GM13976 (cell line): ENCODE data around the gene GMPPA.

Experiments used
- DNase-seq: peaks from one replicate; pipeline ENCODE4 v3.0.0; 2012; ENCODE audit warnings: low spot score
- in situ Hi-C: fragments of 300-500 bp; cut with MboI; formaldehyde crosslinking; loops from one replicate; pipeline ENCODE4 v1.12.0; 2022; ENCODE audit warnings: low sequenced_read_pairs, mixed read lengths, inconsistent platforms; ENCODE audit not compliant: unreplicated experiment
- TF ChIP-seq, protein P1 (sequence below): IDR thresholded peaks from 2 replicates; pipeline ENCODE4 v1.5.1; 2012; ENCODE audit warnings: borderline replicate concordance, mild to moderate bottlenecking; ENCODE audit not compliant: insufficient read depth; ENCODE audit errors: extremely low read depth, missing control alignments, control extremely low read depth

The GMPPA gene

DNA sequence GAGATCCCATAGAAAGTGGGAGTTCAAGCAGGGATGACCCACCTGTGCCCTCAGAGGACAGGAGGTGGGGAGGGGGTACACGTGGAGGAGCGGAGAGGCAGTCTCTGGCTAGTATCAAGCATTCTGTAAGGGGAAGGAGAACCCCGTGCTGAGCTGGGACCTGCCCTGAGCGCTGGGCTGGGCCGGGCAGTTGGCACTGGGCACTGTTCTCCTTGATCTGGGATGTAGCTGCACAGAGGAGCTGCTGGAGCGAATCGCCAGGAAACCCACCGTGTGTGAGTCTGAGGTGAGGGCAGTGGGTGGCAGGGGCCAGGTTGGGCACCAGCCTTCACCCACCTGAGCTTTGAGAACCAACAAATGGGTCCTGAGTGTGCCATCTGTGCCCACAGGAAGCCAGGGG, 19.8 kb upstream of the GMPPA start:
- DNase-seq, result no peak
- TF ChIP-seq, protein P1, sequence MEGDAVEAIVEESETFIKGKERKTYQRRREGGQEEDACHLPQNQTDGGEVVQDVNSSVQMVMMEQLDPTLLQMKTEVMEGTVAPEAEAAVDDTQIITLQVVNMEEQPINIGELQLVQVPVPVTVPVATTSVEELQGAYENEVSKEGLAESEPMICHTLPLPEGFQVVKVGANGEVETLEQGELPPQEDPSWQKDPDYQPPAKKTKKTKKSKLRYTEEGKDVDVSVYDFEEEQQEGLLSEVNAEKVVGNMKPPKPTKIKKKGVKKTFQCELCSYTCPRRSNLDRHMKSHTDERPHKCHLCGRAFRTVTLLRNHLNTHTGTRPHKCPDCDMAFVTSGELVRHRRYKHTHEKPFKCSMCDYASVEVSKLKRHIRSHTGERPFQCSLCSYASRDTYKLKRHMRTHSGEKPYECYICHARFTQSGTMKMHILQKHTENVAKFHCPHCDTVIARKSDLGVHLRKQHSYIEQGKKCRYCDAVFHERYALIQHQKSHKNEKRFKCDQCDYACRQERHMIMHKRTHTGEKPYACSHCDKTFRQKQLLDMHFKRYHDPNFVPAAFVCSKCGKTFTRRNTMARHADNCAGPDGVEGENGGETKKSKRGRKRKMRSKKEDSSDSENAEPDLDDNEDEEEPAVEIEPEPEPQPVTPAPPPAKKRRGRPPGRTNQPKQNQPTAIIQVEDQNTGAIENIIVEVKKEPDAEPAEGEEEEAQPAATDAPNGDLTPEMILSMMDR, result no peak
- in situ Hi-C loops, result no loop called here

DNA sequence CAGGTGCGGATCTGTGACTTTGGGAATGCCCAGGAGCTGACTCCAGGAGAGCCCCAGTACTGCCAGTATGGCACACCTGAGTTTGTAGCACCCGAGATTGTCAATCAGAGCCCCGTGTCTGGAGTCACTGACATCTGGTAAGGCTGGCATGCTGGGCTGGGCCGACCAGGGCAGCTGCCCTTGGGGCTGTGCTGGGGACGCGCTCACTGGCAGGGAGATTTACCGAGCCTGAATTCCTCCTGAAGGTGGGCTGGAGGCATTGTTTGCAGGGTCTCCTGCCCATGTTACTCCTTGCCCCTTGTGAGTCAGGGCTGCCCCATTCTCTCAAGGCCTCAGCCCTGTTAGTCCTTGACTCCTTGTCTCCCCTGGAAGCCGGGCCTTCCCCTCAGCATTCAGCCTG, 18.7 kb upstream of the GMPPA start:
- in situ Hi-C loops, result no loop called here
- TF ChIP-seq, protein P1, result no peak

DNA sequence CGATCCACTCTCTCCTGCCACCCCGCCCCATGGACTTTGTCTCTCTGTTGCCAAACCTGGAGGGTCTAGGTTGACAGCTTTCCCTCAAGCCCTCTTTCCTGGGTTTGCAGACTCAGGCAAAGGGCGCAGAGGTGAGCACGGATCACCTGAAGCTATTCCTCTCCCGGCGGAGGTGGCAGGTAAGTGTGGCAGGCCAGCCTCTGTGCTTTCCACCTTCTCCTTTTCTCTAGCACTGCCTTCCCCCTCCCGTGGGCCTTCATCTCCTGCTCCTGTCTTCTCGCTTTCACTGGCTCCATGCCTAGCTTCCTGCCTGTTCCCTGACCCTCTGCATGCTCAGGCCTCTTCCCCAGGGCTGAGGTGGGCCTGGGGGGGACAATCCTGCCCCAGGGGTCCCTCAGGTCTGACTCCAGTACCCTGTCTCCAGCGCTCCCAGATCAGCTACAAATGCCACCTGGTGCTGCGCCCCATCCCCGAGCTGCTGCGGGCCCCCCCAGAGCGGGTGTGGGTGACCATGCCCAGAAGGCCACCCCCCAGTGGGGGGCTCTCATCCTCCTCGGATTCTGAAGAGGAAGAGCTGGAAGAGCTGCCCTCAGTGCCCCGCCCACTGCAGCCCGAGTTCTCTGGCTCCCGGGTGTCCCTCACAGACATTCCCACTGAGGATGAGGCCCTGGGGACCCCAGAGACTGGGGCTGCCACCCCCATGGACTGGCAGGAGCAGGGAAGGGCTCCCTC, 15.9 kb upstream of the GMPPA start:
- in situ Hi-C loops, result no loop called here
- no peak for DNase-seq
- TF ChIP-seq, protein P1, result no peak

More for the DNA sequence above, 18.7 kb upstream of the GMPPA start:
- DNase-seq, result no peak

DNA sequence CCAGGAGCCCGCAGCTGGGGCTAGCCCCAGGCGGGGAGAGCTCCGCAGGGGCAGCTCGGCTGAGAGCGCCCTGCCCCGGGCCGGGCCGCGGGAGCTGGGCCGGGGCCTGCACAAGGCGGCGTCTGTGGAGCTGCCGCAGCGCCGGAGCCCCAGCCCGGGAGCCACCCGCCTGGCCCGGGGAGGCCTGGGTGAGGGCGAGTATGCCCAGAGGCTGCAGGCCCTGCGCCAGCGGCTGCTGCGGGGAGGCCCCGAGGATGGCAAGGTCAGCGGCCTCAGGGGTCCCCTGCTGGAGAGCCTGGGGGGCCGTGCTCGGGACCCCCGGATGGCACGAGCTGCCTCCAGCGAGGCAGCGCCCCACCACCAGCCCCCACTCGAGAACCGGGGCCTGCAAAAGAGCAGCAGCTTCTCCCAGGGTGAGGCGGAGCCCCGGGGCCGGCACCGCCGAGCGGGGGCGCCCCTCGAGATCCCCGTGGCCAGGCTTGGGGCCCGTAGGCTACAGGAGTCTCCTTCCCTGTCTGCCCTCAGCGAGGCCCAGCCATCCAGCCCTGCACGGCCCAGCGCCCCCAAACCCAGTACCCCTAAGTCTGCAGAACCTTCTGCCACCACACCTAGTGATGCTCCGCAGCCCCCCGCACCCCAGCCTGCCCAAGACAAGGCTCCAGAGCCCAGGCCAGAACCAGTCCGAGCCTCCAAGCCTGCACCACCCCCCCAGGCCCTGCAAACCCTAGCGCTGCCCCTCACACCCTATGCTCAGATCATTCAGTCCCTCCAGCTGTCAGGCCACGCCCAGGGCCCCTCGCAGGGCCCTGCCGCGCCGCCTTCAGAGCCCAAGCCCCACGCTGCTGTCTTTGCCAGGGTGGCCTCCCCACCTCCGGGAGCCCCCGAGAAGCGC, 15.0 kb upstream of the GMPPA start:
- no peak for DNase-seq
- TF ChIP-seq, protein P1, result no peak
- in situ Hi-C loops, result no loop called here

DNA sequence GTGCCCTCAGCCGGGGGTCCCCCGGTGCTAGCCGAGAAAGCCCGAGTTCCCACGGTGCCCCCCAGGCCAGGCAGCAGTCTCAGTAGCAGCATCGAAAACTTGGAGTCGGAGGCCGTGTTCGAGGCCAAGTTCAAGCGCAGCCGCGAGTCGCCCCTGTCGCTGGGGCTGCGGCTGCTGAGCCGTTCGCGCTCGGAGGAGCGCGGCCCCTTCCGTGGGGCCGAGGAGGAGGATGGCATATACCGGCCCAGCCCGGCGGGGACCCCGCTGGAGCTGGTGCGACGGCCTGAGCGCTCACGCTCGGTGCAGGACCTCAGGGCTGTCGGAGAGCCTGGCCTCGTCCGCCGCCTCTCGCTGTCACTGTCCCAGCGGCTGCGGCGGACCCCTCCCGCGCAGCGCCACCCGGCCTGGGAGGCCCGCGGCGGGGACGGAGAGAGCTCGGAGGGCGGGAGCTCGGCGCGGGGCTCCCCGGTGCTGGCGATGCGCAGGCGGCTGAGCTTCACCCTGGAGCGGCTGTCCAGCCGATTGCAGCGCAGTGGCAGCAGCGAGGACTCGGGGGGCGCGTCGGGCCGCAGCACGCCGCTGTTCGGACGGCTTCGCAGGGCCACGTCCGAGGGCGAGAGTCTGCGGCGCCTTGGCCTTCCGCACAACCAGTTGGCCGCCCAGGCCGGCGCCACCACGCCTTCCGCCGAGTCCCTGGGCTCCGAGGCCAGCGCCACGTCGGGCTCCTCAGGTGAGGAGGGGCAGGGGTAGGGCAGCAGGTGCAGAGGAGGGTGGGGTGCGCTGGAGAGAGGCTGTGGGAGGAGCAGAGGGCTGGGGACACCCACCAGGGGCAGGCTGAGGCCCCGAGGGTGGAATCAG, 14.1 kb upstream of the GMPPA start:
- in situ Hi-C loops, result no loop called here
- TF ChIP-seq, protein P1, result no peak
- no peak for DNase-seq

DNA sequence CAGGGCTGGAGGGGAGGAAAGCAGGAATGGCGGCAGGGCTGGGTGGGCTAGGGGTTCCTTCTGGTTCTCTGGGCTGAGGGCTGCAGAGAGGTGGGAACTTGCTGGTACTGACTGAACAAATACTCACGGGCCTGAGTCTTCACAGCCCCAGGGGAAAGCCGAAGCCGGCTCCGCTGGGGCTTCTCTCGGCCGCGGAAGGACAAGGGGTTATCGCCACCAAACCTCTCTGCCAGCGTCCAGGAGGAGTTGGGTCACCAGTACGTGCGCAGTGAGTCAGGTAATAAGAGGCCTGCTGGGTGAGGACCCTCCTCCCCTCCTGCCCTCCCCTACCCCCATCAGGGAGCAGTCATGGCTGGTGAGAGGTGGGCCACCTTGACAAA, 13.5 kb upstream of the GMPPA start:
- no peak for DNase-seq
- TF ChIP-seq, protein P1, result no peak
- in situ Hi-C loops, result no loop called here
